Measurements from ENCODE around the gene MLLT3. TPM values are rescaled to one million over a fixed set of nuclear protein-coding genes. Genes with fewer than 3 reads are reported as not detected.

The MLLT3 gene
- total and polyA plus RNA-seq, 2 experiments from 2014 or later = 13.7 to 39.2 TPM

DNA sequence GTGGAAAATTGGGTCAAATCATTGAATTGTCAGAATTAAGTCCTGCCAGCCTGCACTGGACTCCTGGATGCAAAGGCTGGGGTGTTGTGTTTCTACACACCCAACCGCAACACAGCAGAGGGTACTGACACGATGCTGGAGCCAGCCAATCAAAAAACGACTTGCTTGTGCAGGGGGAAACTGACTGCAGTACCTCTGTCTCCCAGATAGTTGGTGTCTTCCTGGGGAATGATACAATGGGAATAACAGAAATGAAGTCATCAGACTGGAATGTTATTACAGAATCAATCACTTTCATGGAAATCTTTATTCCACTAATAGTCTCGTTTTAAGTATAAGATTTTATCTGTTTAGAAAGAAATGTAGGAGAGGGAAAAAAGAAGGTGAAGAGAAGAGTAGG, 330.3 kb downstream of the MLLT3 start:
- no peak for DNase-seq (ENCODE audit: low spot score)
- Histone ChIP-seq H3K9me3 (ENCODE audit: low read depth) (no peaks in the 10 kb centered on the region), H3K4me2 (no peak overlapping the region)

More for the DNA sequence above, 330.3 kb downstream of the MLLT3 start:
- H4K20me1 ChIP-seq (ENCODE audit: insufficient read depth, poor library complexity, severe bottlenecking) = no peaks in the 10 kb centered on the region
- H3K36me3 ChIP-seq (replicated peaks; ENCODE audit: insufficient read depth, low read depth) = no peaks in the 10 kb centered on the region
- H3K4me1 ChIP-seq (ENCODE audit: insufficient read depth) = no peaks in the 10 kb centered on the region
- no peaks in the 10 kb centered on the region for H3K79me2 ChIP-seq
- TF ChIP-seq EZH2phosphoT487 (IDR thresholded peaks at IDR 0.05; ENCODE audit: low read depth, severe bottlenecking, unreplicated experiment) (no peak), EZH2 (IDR thresholded peaks at IDR 0.05; ENCODE audit: borderline replicate concordance) (no peak)
- TF ChIP-seq, protein P1, sequence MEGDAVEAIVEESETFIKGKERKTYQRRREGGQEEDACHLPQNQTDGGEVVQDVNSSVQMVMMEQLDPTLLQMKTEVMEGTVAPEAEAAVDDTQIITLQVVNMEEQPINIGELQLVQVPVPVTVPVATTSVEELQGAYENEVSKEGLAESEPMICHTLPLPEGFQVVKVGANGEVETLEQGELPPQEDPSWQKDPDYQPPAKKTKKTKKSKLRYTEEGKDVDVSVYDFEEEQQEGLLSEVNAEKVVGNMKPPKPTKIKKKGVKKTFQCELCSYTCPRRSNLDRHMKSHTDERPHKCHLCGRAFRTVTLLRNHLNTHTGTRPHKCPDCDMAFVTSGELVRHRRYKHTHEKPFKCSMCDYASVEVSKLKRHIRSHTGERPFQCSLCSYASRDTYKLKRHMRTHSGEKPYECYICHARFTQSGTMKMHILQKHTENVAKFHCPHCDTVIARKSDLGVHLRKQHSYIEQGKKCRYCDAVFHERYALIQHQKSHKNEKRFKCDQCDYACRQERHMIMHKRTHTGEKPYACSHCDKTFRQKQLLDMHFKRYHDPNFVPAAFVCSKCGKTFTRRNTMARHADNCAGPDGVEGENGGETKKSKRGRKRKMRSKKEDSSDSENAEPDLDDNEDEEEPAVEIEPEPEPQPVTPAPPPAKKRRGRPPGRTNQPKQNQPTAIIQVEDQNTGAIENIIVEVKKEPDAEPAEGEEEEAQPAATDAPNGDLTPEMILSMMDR (IDR thresholded peaks at IDR 0.05; ENCODE audit: poor library complexity) = no peak
- no peak overlapping the region for H3K4me3 ChIP-seq
- WGBS (ENCODE audit: low lambda C conversion rate, missing lambda C conversion rate) = 85% methylated on average over 4 of the region's 4 CpGs
- no peaks in the 10 kb centered on the region for H3K27me3 ChIP-seq
- no peaks in the 10 kb centered on the region for H3K9me2 ChIP-seq (replicated peaks; ENCODE audit: insufficient read depth)
- H2AFZ ChIP-seq = no peak overlapping the region
- no peak overlapping the region for H3K27ac ChIP-seq

Small RNAs within 50 kb of the gene (microRNA-seq; reads per million reads assigned to microRNA genes)
- gene MIR4473 = 38.5 reads per million, percentile 48 among the genes with 10 or more reads in this experiment
- gene MIR4474 = 1.3 reads per million

Small RNAs within 50 kb of the gene (small RNA-seq; reads per million reads assigned to genes)
- gene MIR4473 (0.28 reads per million), gene MIR4474 (not detected), gene RNU4-26P (not detected)

Other genes starting within 250 kb of the MLLT3 start
- 54.1 and 55.6 TPM in 2 replicates for gene FOCAD, start 61.8 kb upstream of the MLLT3 start, total RNA-seq
- 16.6 and 21.7 TPM in 2 replicates for gene FOCAD, start 61.8 kb upstream of the MLLT3 start, polyA plus RNA-seq